Measurements from ENCODE around the gene GDPD5. TPM values are rescaled to one million over a fixed set of nuclear protein-coding genes. Genes with fewer than 3 reads are reported as not detected.
A peak's percentile ranks its signal among the peaks of the same experiment; 100 is the strongest.

The GDPD5 gene
- total and polyA plus RNA-seq, 2 donors (not counting 3 experiments of a cell fraction or from before 2014, with no cell fraction given), result 60.2 to 79.2 TPM

DNA sequence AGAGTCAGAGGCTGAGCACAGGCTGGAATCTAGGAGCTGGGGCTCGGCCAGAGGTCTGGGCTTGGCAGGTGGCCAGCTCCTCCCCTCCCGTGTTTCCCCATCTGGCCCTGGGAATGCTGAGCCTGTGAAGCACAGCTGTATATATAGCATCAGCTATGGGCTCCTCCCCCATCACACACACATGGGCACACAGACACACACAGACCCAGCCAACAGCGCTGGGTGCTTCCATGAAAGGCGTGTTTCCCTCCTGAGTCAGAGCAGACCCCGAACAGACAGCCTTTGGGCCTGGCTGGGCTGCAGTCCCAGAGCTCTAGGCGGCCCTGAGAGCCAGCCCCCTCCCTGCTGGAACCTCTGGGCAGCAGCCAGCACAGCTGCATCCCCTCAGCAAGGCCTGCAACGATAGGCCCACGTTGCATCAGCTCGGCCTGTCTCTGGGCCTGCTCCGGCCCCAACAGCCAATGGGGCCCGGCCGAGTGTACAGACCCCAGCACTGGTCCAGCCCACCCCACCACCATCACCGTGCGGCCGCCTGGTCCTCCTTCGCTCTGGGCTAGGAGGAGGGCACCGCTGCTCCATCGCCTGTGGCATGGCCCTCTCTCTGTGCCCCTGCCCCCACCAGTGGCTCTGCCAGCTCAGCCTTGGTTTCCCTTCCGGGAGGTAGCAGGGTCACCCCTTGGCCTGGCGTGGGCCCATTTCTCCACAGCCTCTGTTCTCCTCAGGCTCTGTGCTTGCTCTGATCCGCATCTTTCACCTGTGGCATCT lies 28.7 kb upstream of the GDPD5 start:
- BruUV-seq (replicated peaks), result no TSS peak
- Histone ChIP-seq H4K20me1 (replicated peaks; ENCODE audit: control insufficient read depth, extremely low read depth, insufficient read depth, low read length) (no peaks in the 10 kb centered on the region), H3K4me1 (ENCODE audit: control insufficient read depth, extremely low read depth, insufficient read depth, low read length) (peaks cover 29% of the 10 kb centered on the region), H3K4me3 (replicated peaks in 1 of 3; ENCODE audit: insufficient read depth in 1 of 3, low read depth in 1 of 3, low read length in 3 of 3) (no peak overlapping the region), H3K36me3 (ENCODE audit: control insufficient read depth in 2 of 2, extremely low read depth in 1 of 2, insufficient read depth in 2 of 2, low read length in 2 of 2) (no peaks in the 10 kb centered on the region), H3K79me2 (ENCODE audit: control insufficient read depth, insufficient read depth, low read length) (no peaks in the 10 kb centered on the region), H2AFZ (ENCODE audit: low read depth, low read length) (no peak overlapping the region), H3K27me3 (ENCODE audit: control insufficient read depth in 2 of 2, insufficient read depth in 2 of 2, low read length in 2 of 2) (no peaks in the 10 kb centered on the region), H3K9me1 (replicated peaks; ENCODE audit: control insufficient read depth, extremely low read depth, insufficient read depth, low read length) (no peaks in the 10 kb centered on the region), H3K9me3 (replicated peaks; ENCODE audit: control insufficient read depth, insufficient read depth, low read length) (no peaks in the 10 kb centered on the region), H3K9ac (replicated peaks; ENCODE audit: extremely low read depth, insufficient read depth, low read length) (peak overlapping the region; percentile 10), H3K4me2 (ENCODE audit: insufficient read depth, low read length) (no peak overlapping the region), H3K27ac (ENCODE audit: insufficient read depth, low read depth, low read length) (peak overlapping the region; percentile 37)
- CTCF ChIA-PET, result interaction anchor here (0.7 to 2.7 kb wide), 10 partner anchors 8 to 249 kb away, joined by 3 to 43 read pairs (median 6); partner anchors contain the start of gene SERPINH1
- POLR2A ChIA-PET, result interaction anchor here (0.7 to 2.1 kb wide), 8 partner anchors 8 to 261 kb away, joined by 3 to 23 read pairs (median 4); partner anchors contain the start of gene SERPINH1
- intact Hi-C loops (cut with micrococcal nuclease), result loop anchor here (1.0 kb wide), 2 partner anchors 8 to 29 kb away; partner anchors contain the start of gene SERPINH1
- dilution Hi-C loops (cut with MboI; ENCODE audit: extremely low pct_ligation_motif_present, low sequenced_read_pairs), result no loop called here
- TF ChIP-seq, protein P1, sequence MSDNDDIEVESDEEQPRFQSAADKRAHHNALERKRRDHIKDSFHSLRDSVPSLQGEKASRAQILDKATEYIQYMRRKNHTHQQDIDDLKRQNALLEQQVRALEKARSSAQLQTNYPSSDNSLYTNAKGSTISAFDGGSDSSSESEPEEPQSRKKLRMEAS (IDR thresholded peaks at IDR 0.05; ENCODE audit: insufficient read depth, insufficient read length), result peak; percentile 25
- TF ChIP-seq FOS (IDR thresholded peaks at IDR 0.05; ENCODE audit: borderline replicate concordance, insufficient read depth, low read length) (no peak), POLR2A (IDR thresholded peaks at IDR 0.05; ENCODE audit: low read depth, low read length) (peak; percentile 38), MYC (IDR thresholded peaks at IDR 0.05; ENCODE audit: low read depth, low read length) (no peak), POLR2AphosphoS5 (IDR thresholded peaks at IDR 0.05; ENCODE audit: insufficient read depth, low read depth, low read length) (peak; percentile 81)
- FAIRE-seq (peak; percentile 88), DNase-seq (ENCODE audit: low read depth, low spot score) (peak; percentile 99)

DNA sequence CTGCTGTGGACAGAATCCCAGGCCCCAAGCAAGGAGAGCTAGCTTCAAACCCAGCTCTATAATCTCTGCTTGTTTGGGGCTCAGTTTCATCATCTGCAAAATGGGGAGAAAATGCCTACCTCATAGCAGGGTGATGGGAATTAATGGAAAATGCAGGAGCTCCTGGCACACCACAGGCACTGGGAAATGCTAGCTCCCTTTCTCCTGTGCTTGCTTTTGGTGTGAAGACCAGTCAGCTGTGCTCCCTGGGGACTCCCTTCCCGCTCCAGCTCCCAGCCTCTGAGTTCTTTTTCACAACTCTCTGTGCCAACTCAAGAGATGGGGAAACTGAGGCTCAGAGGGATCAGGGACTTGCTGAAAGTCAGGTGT lies 28.1 kb upstream of the GDPD5 start:
- FAIRE-seq (peak; percentile 26), DNase-seq (ENCODE audit: low read depth, low spot score) (no peak)
- dilution Hi-C loops (cut with MboI; ENCODE audit: extremely low pct_ligation_motif_present, low sequenced_read_pairs) (no loop called here), intact Hi-C loops (cut with micrococcal nuclease) (loop anchor here (1.0 kb wide), 2 partner anchors 8 to 29 kb away; partner anchors contain the start of gene SERPINH1)
- Histone ChIP-seq H3K9me3 (replicated peaks; ENCODE audit: control insufficient read depth, insufficient read depth, low read length) (no peaks in the 10 kb centered on the region), H3K4me1 (ENCODE audit: control insufficient read depth, extremely low read depth, insufficient read depth, low read length) (peaks cover 24% of the 10 kb centered on the region), H3K4me2 (ENCODE audit: insufficient read depth, low read length) (no peak overlapping the region), H3K9me1 (replicated peaks; ENCODE audit: control insufficient read depth, extremely low read depth, insufficient read depth, low read length) (no peaks in the 10 kb centered on the region), H3K9ac (replicated peaks; ENCODE audit: extremely low read depth, insufficient read depth, low read length) (no peak overlapping the region), H3K4me3 (replicated peaks in 1 of 3; ENCODE audit: insufficient read depth in 1 of 3, low read depth in 1 of 3, low read length in 3 of 3) (no peak overlapping the region), H3K27me3 (ENCODE audit: control insufficient read depth in 2 of 2, insufficient read depth in 2 of 2, low read length in 2 of 2) (no peaks in the 10 kb centered on the region), H3K27ac (ENCODE audit: insufficient read depth, low read depth, low read length) (no peak overlapping the region), H2AFZ (ENCODE audit: low read depth, low read length) (no peak overlapping the region), H4K20me1 (replicated peaks; ENCODE audit: control insufficient read depth, extremely low read depth, insufficient read depth, low read length) (no peaks in the 10 kb centered on the region), H3K36me3 (ENCODE audit: control insufficient read depth in 2 of 2, extremely low read depth in 1 of 2, insufficient read depth in 2 of 2, low read length in 2 of 2) (no peaks in the 10 kb centered on the region), H3K79me2 (ENCODE audit: control insufficient read depth, insufficient read depth, low read length) (no peaks in the 10 kb centered on the region)
- TF ChIP-seq EZH2 (IDR thresholded peaks at IDR 0.05; ENCODE audit: borderline replicate concordance, low read depth, low read length, severe bottlenecking) (no peak), JUN (IDR thresholded peaks at IDR 0.05; ENCODE audit: borderline replicate concordance, insufficient read depth, insufficient read length, low read depth) (no peak), POLR2A (IDR thresholded peaks at IDR 0.05; ENCODE audit: low read depth, low read length) (no peak), MYC (IDR thresholded peaks at IDR 0.05; ENCODE audit: low read depth, low read length) (no peak), GATA2 (IDR thresholded peaks at IDR 0.05; ENCODE audit: insufficient read depth, insufficient read length, low read depth, low read length) (no peak), FOS (IDR thresholded peaks at IDR 0.05; ENCODE audit: borderline replicate concordance, insufficient read depth, low read length) (no peak), POLR2AphosphoS5 (IDR thresholded peaks at IDR 0.05; ENCODE audit: insufficient read depth, low read depth, low read length) (no peak)
- TF ChIP-seq, protein P2, sequence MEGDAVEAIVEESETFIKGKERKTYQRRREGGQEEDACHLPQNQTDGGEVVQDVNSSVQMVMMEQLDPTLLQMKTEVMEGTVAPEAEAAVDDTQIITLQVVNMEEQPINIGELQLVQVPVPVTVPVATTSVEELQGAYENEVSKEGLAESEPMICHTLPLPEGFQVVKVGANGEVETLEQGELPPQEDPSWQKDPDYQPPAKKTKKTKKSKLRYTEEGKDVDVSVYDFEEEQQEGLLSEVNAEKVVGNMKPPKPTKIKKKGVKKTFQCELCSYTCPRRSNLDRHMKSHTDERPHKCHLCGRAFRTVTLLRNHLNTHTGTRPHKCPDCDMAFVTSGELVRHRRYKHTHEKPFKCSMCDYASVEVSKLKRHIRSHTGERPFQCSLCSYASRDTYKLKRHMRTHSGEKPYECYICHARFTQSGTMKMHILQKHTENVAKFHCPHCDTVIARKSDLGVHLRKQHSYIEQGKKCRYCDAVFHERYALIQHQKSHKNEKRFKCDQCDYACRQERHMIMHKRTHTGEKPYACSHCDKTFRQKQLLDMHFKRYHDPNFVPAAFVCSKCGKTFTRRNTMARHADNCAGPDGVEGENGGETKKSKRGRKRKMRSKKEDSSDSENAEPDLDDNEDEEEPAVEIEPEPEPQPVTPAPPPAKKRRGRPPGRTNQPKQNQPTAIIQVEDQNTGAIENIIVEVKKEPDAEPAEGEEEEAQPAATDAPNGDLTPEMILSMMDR (IDR thresholded peaks at IDR 0.05; ENCODE audit: extremely low read depth in 1 of 2, insufficient read depth in 1 of 2, low read depth in 1 of 2, low read length in 2 of 2), result no peak
- TF ChIP-seq, protein P1 (IDR thresholded peaks at IDR 0.05; ENCODE audit: insufficient read depth, insufficient read length), result no peak
- ChIA-PET POLR2A (interaction anchor here (0.7 to 2.1 kb wide), 7 partner anchors 8 to 262 kb away, joined by 3 to 23 read pairs (median 6); partner anchors contain the start of gene SERPINH1), CTCF (interaction anchor here (0.7 to 2.7 kb wide), 10 partner anchors 9 to 250 kb away, joined by 3 to 43 read pairs (median 6); partner anchors contain the start of gene SERPINH1)
- BruUV-seq (replicated peaks), result TSS peak; percentile 82

Data from endothelial cell of umbilical vein (primary cell).